RKO (cell line): ENCODE measurements around the gene FOXP4.

ENCODE experiments used
- DNase-seq: peaks from one replicate; pipeline ENCODE4 v3.0.0-alpha.2; 2016; ENCODE audit warnings: low spot score

The FOXP4 gene

GRCh38 chr6:41565701-41566100 lies 19.5 kb downstream of the FOXP4 start:
- no peak for DNase-seq

- DNase-seq, result no peak
These were observed 20.8 kb downstream of the FOXP4 start for GRCh38 chr6:41566961-41567360.

GRCh38 chr6:41567684-41568083 lies 21.5 kb downstream of the FOXP4 start:
- DNase-seq, result no peak

GRCh38 chr6:41568202-41568584 lies 22.0 kb downstream of the FOXP4 start:
- no peak for DNase-seq

- DNase-seq, result no peak
These were observed 22.6 kb downstream of the FOXP4 start for GRCh38 chr6:41568585-41569384.

- DNase-seq, result no peak
These were observed 24.1 kb downstream of the FOXP4 start for GRCh38 chr6:41570259-41570615.

GRCh38 chr6:41571021-41571780 lies 25.0 kb downstream of the FOXP4 start:
- DNase-seq, result no peak

- DNase-seq, result no peak
These were observed 26.4 kb downstream of the FOXP4 start for GRCh38 chr6:41572613-41573012.

- no peak for DNase-seq
These were observed 27.1 kb downstream of the FOXP4 start for GRCh38 chr6:41573276-41573675.

- DNase-seq, result no peak
These were observed 27.8 kb downstream of the FOXP4 start for GRCh38 chr6:41573985-41574384.

- DNase-seq, result no peak
These were observed 29.4 kb downstream of the FOXP4 start for GRCh38 chr6:41575598-41575997.

- DNase-seq, result no peak
These were observed 30.5 kb downstream of the FOXP4 start for GRCh38 chr6:41576667-41577066.

GRCh38 chr6:41577356-41578216 lies 31.4 kb downstream of the FOXP4 start:
- no peak for DNase-seq

GRCh38 chr6:41578217-41579087 lies 32.3 kb downstream of the FOXP4 start:
- no peak for DNase-seq

- no peak for DNase-seq
These were observed 33.0 kb downstream of the FOXP4 start for GRCh38 chr6:41579088-41579610.

- no peak for DNase-seq
These were observed 34.5 kb downstream of the FOXP4 start for GRCh38 chr6:41580690-41581089.

GRCh38 chr6:41581381-41581991 lies 35.3 kb downstream of the FOXP4 start:
- DNase-seq, result peak; percentile 19

- no peak for DNase-seq
These were observed 36.4 kb downstream of the FOXP4 start for GRCh38 chr6:41582540-41582939.

- no peak for DNase-seq
These were observed 37.4 kb downstream of the FOXP4 start for GRCh38 chr6:41583565-41583964.

- no peak for DNase-seq
These were observed 38.0 kb downstream of the FOXP4 start for GRCh38 chr6:41584205-41584604.

- DNase-seq, result no peak
These were observed 38.6 kb downstream of the FOXP4 start for GRCh38 chr6:41584668-41585205.
